MM.1S (cell line): Measurements from ENCODE around the gene SEMA3E.

Experiments
- DNase-seq: peaks from one replicate; pipeline ENCODE4 v3.0.0-alpha.2; 2015
- H2AFZ ChIP-seq: fragments of 300-600 bp; sonication (generic); 2 replicates; pipeline ENCODE4 v1.6.0; 2016; ENCODE audit warnings: antibody characterized with exemption, low read length
- H3F3A ChIP-seq: fragments of 300-600 bp; sonication (generic); 2 replicates; pipeline ENCODE4 v1.6.1; 2016; ENCODE audit warnings: mild to moderate bottlenecking, antibody characterized with exemption, low read length, moderate library complexity, mixed read lengths; ENCODE audit not compliant: insufficient read depth
- H3K27ac ChIP-seq: fragments of 300-600 bp; sonication (generic); 2 replicates; pipeline ENCODE4 v1.5.1; 2016; ENCODE audit warnings: mild to moderate bottlenecking, low read length
- H3K27me3 ChIP-seq: fragments of 300-600 bp; sonication (generic); replicated peaks from 2 replicates; pipeline ENCODE4 v1.6.0; 2016; ENCODE audit warnings: low read length; ENCODE audit not compliant: insufficient read depth
- H3K36me3 ChIP-seq: fragments of 300-600 bp; sonication (generic); replicated peaks from 2 replicates; pipeline ENCODE4 v1.6.1; 2016; ENCODE audit warnings: mild to moderate bottlenecking, low read length, mixed read lengths; ENCODE audit not compliant: insufficient read depth
- H3K4me1 ChIP-seq: fragments of 300-600 bp; sonication (generic); 2 replicates; pipeline ENCODE4 v1.6.1; 2016; ENCODE audit warnings: low read length, mixed read lengths
- H3K4me2 ChIP-seq: fragments of 300-600 bp; sonication (generic); 2 replicates; pipeline ENCODE4 v1.6.0; 2016; ENCODE audit warnings: low read depth, low read length
- H3K4me3 ChIP-seq: fragments of 300-600 bp; sonication (generic); 2 replicates; pipeline ENCODE4 v1.5.1; 2016; ENCODE audit warnings: low read length, mixed read lengths
- H3K79me2 ChIP-seq: fragments of 300-600 bp; sonication (generic); 2 replicates; pipeline ENCODE4 v1.6.1; 2016; ENCODE audit warnings: mixed run types, low read length, mixed read lengths
- H3K9ac ChIP-seq: fragments of 300-600 bp; sonication (generic); 2 replicates; pipeline ENCODE4 v1.6.1; 2016; ENCODE audit warnings: low read length, mixed read lengths
- H3K9me2 ChIP-seq: fragments of 300-600 bp; sonication (generic); replicated peaks from 2 replicates; pipeline ENCODE4 v1.6.1; 2016; ENCODE audit warnings: mild to moderate bottlenecking, low read length, mixed read lengths; ENCODE audit not compliant: insufficient read depth
- H3K9me3 ChIP-seq: fragments of 300-600 bp; sonication (generic); replicated peaks from 2 replicates; pipeline ENCODE4 v1.6.1; 2016; ENCODE audit warnings: mild to moderate bottlenecking, low read length, mixed read lengths; ENCODE audit not compliant: insufficient read depth
- H4K20me1 ChIP-seq: fragments of 300-600 bp; sonication (generic); 2 replicates; pipeline ENCODE4 v1.6.1; 2016; ENCODE audit warnings: mild to moderate bottlenecking, low read length, moderate library complexity, mixed read lengths; ENCODE audit not compliant: insufficient read depth
- CTCF ChIP-seq: fragments of 300-600 bp; sonication (generic); IDR thresholded peaks from 2 replicates; pipeline ENCODE4 v1.5.1; 2016; ENCODE audit warnings: antibody characterized with exemption, low read length, mixed read lengths
- EZH2 ChIP-seq: fragments of 300-600 bp; sonication (generic); optimal IDR thresholded peaks from 2 replicates; pipeline ENCODE3; 2017; ENCODE audit warnings: low read depth, mild to moderate bottlenecking, antibody characterized with exemption, low read length, mixed read lengths
- EZH2phosphoT487 ChIP-seq: fragments of 300-600 bp; sonication (generic); IDR thresholded peaks from 2 replicates; pipeline ENCODE4 v1.6.1; 2018; ENCODE audit warnings: antibody characterized with exemption, low read length

The SEMA3E gene

GRCh38 chr7:83326223-83326622 lies 322.7 kb downstream of the SEMA3E start:
- TF ChIP-seq EZH2phosphoT487 (no peak), EZH2 (no peak), CTCF (no peak)
- H3K9me3 ChIP-seq = no peaks in the 10 kb centered on the region
- H3K4me1 ChIP-seq = no peaks in the 10 kb centered on the region
- no peaks in the 10 kb centered on the region for H4K20me1 ChIP-seq
- H2AFZ ChIP-seq = no peak overlapping the region
- no peak overlapping the region for H3K4me3 ChIP-seq
- H3K9me2 ChIP-seq = no peaks in the 10 kb centered on the region
- no peak for DNase-seq
- no peaks in the 10 kb centered on the region for H3K27me3 ChIP-seq
- no peak overlapping the region for H3K27ac ChIP-seq
- no peaks in the 10 kb centered on the region for H3K36me3 ChIP-seq
- H3K9ac ChIP-seq = no peak overlapping the region
- no peaks in the 10 kb centered on the region for H3F3A ChIP-seq
- no peaks in the 10 kb centered on the region for H3K79me2 ChIP-seq
- H3K4me2 ChIP-seq = no peak overlapping the region

GRCh38 chr7:83325083-83325482 lies 323.9 kb downstream of the SEMA3E start:
- Histone ChIP-seq H3K9me2 (no peaks in the 10 kb centered on the region), H2AFZ (no peak overlapping the region), H4K20me1 (no peaks in the 10 kb centered on the region), H3K27ac (no peak overlapping the region), H3K9ac (no peak overlapping the region), H3F3A (no peaks in the 10 kb centered on the region), H3K4me1 (no peaks in the 10 kb centered on the region), H3K79me2 (no peaks in the 10 kb centered on the region), H3K9me3 (no peaks in the 10 kb centered on the region), H3K4me2 (no peak overlapping the region), H3K36me3 (no peaks in the 10 kb centered on the region), H3K4me3 (no peak overlapping the region), H3K27me3 (no peaks in the 10 kb centered on the region)
- no peak for TF ChIP-seq EZH2phosphoT487
- no peak for TF ChIP-seq CTCF
- TF ChIP-seq EZH2 = no peak
- DNase-seq = no peak

DNA sequence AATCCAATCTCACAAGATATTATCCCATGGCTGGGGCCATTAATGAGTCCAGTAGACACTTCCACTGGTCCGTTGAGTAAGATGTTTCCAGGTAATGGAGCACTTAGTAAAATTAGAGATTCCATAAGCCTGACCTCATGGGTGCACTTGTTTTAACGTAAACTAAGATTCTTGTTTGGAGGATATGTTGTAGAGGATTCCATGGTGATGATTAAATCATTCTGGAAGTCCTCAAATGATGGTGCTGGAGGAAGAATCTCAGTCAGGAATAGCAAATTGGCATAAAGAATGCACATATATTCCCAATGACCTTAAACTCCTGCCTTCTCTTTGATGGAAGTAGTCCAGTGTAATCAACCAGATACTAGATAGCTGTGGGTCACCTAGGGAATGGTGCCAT lies 324.3 kb downstream of the SEMA3E start:
- H2AFZ ChIP-seq = no peak overlapping the region
- no peaks in the 10 kb centered on the region for H3K4me1 ChIP-seq
- H3K9ac ChIP-seq = no peak overlapping the region
- no peaks in the 10 kb centered on the region for H3K9me3 ChIP-seq
- H3K4me3 ChIP-seq = no peak overlapping the region
- no peaks in the 10 kb centered on the region for H3F3A ChIP-seq
- no peak for TF ChIP-seq EZH2
- no peak for TF ChIP-seq EZH2phosphoT487
- TF ChIP-seq CTCF = no peak
- DNase-seq = no peak
- no peaks in the 10 kb centered on the region for H3K27me3 ChIP-seq
- no peak overlapping the region for H3K4me2 ChIP-seq
- no peaks in the 10 kb centered on the region for H3K9me2 ChIP-seq
- no peaks in the 10 kb centered on the region for H3K79me2 ChIP-seq
- H3K36me3 ChIP-seq = no peaks in the 10 kb centered on the region
- no peaks in the 10 kb centered on the region for H4K20me1 ChIP-seq
- no peak overlapping the region for H3K27ac ChIP-seq

DNA sequence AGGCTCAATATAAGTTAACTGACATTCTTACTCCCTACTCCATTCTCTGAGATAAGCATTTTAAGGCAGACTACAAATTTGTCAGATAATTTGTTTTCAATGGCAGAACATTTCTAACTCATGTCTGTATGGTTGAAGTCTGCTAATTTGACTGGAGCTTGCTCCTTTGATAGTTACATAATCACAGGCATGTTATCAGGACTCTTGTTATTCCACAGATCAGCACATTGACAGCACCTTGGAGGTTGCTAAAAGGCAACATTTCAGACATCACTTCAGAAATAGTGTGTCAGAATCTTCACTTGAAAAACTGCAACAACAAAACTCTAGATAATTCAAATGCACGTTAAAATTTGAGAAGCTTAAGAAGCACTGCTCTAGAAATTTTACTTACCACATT lies 327.9 kb downstream of the SEMA3E start:
- Histone ChIP-seq H3F3A (no peaks in the 10 kb centered on the region), H2AFZ (no peak overlapping the region), H3K4me2 (no peak overlapping the region), H3K27ac (no peak overlapping the region), H3K79me2 (no peaks in the 10 kb centered on the region), H3K9ac (no peak overlapping the region), H3K9me2 (no peaks in the 10 kb centered on the region), H3K27me3 (no peaks in the 10 kb centered on the region), H3K4me3 (no peak overlapping the region), H3K4me1 (no peaks in the 10 kb centered on the region), H3K9me3 (no peaks in the 10 kb centered on the region), H4K20me1 (no peaks in the 10 kb centered on the region), H3K36me3 (no peaks in the 10 kb centered on the region)
- DNase-seq = no peak
- TF ChIP-seq EZH2phosphoT487 (no peak), EZH2 (no peak), CTCF (no peak)
